ENCODE results near the gene PTPRT.

Gene PTPRT

DNA sequence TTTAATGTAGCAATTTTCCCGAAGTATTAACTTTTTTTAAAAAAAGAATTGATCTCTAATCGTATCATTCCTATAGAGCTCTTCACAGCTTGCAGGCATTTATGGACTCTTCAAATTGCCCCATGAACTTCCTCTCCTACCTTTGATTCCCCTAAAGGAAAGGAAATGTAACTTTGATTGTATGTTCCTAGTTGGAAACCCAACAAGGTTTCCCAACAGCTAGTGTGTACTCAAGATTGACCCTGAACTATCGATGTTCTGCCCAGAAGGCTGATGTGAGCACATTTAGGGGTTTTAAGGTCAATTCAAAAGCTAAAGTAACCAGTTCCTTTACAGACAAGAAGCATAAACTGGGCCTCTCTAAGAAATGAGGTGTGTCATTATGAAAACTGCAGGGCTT lies 491.7 kb downstream of the PTPRT start:
- DNase-seq: no peak

DNA sequence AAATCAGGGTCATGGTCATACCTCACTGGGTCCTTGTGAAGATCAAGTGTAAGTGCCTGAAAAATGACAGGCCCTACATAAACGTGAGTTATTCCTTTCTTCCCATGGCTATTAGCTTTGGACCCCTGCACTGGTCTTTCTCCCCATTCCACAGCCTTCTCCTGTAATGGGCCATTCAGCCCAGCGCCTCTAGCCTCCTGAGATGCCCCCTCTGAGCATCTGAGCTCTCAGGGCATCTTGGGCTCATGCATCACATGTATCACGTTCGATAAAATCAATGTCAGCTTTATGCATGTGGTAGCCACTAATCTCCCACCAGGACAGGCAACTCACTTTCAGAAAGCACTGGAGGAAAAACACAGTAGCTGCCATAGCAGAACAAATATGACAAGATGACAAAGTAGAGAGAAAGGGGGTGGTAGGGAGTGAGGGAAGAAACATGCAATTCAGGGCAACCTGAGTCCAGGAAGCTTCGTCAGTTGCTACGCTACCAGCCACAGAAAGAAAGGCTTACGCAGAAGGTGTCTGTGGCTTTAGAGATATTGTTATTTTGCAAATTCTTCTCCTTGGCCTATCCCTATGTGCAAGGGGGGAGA lies 498.8 kb downstream of the PTPRT start:
- DNase-seq: no peak

DNA sequence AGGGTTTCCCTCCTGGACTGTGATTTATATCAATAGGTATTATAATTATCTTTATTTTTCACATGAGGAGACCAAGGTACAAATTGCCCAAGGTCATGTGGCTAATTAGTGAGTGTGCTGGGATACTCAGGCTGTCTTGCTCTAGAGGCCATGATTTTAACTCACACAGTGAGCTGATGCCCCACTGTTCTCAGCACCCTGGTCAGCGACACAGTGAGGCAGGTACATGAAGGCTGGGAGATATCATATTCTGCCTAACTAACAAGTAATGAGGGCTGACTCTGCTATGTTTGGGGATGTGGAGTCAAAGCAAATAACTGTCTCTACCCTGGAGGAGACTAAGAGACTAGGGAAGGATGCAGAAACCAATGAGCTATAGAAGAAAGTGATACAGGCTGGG lies 501.1 kb downstream of the PTPRT start:
- DNase-seq: no peak

DNA sequence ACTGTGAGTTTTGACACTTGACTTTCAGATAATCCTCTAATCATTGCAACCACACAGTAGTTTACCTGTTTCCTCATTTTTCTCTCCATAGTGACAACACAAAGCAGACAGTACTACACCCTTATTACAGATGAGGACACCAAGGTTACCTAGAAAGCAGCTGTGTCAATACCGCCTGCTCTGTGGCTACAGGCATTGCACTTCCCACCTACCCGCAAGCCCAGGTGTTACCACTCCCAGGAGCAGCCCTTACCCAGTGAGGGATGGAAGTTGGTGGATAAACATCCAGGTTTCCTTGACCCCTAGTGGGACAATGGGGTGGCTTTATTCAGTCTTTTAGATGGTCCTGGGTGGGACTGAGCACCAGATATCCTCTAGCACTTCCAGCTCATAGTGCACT lies 503.6 kb downstream of the PTPRT start:
- no peak for DNase-seq

DNA sequence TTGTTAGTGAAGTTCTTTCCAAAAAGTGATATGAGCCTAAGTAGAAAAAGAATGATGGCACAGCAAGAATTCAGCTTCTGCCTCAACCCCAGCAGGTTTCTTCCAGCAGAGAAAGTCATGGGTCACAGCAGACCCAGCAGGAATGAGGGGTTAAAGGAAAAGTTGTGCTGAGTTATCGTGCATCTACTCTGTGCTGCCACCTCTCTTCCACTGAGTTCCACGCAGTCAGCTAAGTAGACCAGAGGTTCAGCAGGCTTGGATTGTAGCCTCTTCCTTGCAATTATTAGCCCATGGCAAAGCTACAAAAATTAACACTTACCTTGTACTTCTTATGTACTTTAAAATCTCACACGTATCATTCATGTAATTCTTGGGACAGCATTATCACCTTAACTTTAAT lies 510.8 kb downstream of the PTPRT start:
- DNase-seq: no peak

GRCh38 chr20:42656130-42656529 lies 533.6 kb downstream of the PTPRT start:
- DNase-seq: no peak

DNA sequence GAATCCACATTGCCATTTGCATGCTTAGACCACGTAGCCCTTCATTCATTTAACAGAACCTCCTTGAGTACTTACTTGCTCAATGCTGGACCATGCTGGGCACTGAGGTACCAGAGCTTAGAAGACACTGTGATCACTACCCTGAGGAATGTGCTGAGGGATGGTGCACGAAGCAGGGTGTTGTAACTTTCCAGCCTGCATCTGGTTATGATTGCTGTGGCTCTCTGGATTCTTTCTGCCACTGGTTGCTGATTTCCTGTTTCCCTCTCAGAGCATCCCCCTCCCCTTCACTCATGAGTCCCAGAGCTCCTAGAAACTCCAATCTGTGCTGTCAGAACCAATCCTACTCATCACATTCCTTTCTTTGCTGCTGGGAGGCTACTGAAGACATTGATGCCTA lies 537.4 kb downstream of the PTPRT start:
- DNase-seq: no peak

DNA sequence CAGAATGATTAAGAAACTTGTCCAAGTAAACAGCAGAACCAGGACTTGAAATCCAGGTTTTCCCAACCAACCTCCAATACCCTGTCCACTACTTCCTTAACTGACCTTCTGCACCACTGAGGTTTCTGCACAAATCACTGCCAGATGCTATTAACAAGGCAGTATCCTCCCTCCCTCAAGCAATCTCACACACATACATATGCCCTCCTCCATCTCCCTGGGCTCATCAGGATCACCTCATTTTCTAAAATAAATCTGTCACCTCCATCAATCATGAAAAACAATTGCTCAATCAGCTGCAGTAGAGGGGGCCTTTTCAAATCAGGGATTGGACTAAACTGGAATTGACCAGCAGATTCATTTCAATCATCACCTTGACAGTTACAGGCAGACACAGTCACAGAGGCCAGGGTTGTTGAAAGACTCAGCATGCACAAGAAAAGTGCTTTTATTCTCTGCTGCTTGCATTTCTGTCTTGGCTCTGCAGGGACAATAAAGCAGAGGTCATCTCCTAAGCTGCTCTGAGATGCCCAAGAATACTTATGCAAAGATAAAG lies 539.4 kb downstream of the PTPRT start:
- DNase-seq: no peak

DNA sequence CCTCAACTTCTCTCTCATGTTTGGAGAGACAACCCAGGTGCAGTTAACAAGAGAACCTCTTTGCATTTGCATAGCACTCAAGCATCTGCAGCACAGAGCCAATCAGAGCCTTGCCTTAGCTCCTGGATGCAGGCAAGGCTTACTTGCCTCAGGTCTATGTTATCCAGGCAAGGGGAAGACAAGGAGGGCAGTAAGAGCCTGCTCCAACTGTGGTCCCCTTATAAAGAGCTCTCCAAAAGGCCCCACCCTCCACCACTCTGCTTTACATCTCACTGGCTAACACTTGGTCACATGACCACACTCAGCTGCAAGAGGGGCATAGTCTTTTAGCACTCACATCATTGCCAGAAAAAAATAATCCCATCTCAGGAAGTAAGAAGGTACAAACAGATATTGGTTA lies 540.0 kb downstream of the PTPRT start:
- no peak for DNase-seq

- no peak for DNase-seq
These were observed 543.5 kb downstream of the PTPRT start for GRCh38 chr20:42646250-42646649.

GRCh38 chr20:42641886-42642285 lies 547.8 kb downstream of the PTPRT start:
- DNase-seq: no peak

GRCh38 chr20:42639140-42639539 lies 550.6 kb downstream of the PTPRT start:
- DNase-seq: no peak

GRCh38 chr20:42635699-42636411 lies 553.9 kb downstream of the PTPRT start:
- DNase-seq: no peak

DNA sequence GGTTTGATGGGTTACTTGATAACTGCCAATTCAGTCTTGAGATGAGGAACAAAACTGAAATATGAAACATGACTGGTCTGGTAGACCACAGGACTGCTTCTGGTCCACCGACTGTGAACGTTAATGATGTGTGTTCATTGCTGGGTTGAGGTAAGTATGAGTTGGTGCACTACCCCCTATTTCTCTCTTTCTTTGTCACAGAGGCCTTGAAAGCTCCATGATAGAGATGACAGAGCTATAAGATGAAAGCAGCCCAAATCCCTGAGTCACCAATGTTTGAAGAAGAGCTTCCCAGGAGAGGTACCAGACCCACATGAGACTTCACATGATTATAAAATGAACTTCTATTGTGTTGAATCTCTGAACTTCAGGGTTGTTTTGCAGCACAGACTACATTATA lies 555.5 kb downstream of the PTPRT start:
- DNase-seq: no peak

- no peak for DNase-seq
These were observed 561.0 kb downstream of the PTPRT start for GRCh38 chr20:42628683-42629082.

DNA sequence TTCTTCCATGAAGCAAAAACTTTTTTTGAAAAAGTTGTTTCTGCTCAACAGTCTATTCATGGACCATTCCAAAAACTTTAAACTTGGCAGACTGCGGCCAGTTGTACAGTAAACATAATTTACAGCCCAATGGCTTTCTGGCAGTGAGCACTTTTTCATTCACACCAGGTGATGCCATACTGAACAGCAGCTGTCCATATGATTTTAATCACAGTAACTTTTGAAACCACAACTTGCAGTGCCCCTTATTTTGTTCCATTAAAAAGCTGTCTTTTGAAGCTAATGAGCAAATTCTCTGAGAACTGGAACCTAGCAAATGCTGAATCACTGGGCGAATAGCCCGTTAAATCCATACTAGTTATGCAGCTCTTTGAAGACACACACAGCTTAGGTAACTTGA lies 576.6 kb downstream of the PTPRT start:
- no peak for DNase-seq

DNA sequence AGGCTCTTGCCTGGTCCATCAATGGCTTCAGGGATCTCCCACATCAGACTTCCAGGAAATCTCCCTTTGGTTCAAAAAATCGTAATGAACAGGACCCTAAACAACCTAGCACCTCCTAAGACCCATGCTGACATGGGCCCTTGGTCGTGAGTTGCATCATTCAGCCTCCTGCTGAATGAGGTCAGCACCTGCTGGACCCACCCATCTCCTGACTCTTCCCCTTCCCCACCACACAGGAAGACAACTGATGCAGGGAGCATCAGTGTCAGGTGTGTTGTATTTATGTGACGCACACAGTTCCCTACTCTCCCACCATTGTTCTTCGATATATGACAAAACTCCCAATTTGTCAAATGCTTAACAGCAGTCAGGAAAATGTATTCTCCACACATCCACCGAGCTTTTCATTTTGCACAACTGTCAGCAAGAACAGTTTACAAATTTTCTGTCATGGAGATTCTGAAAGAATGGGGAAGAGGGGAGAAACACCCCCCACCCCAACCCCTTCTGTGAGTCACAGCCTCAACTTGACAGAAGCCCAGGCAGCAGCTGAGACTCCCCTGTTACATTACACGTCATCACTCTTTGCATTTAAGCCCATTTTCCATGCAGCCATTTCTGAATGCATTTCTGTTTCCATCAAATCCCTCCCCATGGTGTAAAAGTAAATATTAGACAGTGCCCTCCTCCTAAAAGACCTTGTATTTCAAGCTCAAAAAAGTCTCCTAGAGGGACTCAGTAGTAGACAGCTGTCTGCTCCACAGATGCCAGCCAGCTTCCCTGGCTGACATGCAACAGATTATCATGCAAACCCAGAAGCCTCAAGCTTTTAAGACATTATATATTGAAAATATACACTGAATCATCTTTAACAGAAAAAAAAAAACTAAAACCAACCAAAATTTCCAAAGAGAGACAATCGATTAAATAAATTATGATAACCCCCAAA lies 577.5 kb downstream of the PTPRT start:
- no peak for DNase-seq

DNA sequence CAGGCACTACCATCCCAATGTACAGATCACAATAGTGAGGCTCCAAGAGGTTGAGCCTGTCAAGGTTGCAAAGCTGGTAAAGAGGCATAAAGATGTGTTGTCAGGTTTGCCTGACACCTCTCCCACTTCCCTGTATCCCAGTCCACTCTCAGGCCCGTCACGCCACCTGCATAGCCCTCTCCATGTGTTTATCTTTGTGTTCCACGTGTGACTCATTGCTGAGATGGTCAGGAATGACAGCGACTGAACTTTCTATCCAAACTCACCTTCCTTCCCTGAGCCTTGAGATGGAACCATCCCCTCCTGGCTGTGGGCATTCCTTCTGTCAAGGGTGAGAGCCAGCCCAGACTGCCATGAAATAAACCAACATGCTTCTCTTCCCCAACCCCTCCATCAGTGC lies 578.3 kb downstream of the PTPRT start:
- no peak for DNase-seq

DNA sequence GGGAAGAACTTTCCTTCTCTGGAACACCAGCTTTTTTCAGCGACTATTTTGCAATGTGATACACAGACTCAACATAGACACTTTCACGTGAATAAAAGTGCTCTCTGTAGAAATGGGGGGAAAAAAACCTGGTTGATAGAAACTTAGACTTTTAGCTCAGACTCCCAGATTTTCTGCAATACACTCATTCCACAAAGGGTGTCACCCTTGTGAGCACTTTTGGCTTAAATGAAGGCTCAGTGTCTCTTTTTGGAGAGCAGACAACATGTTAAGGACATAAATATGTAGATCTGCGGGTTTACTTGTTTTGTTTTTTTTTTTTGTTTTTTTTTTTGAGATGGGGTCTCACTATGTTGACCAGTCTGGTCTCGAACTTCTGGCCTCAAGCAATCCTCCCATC lies 579.6 kb downstream of the PTPRT start:
- no peak for DNase-seq

GRCh38 chr20:42609618-42610017 lies 580.1 kb downstream of the PTPRT start:
- no peak for DNase-seq

DNA sequence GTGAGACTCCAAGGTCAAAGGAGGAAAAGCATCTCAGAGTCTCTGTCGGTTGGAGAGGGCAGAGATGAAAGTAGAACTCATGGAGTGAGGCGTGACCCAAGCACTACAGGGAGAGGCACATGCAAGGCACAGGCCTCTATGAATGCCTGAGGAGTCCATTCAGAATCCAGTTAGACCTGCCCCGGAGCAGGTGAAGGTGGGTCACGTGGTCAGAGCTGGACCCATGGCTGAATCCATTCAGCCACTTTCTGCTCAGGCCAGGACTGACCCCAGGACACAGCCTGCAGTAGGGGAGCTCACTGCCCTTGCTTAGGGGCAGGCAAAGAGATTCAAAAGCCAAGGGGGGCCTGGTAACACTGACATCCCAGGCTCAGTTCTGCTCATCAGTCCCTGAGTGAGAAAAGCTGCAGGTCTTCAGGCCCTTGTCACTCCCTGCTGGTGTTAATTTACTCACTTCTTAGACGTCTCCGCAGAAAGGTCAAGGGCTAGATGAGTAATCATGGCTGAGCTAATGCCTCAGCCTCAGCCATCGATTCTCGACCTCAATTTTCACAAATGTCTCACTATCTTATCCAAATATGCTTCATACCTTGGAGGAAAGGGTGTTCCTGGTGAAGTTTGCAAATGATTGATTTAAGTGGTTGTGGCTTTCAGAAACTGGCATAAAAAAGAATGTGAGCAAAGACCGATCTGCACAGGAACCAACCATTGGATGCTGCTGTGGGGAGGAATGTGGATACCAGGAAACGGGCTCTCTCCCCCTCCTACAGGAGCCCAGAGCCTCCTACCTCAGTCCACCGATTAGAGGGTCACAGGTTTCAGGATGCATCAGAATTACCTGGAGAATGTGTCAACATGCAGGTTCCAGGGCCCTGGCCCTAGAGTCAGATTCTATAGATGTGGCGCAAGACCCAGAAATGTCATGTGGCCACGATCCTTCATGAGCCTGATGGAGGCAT lies 584.4 kb downstream of the PTPRT start:
- no peak for DNase-seq

DNA sequence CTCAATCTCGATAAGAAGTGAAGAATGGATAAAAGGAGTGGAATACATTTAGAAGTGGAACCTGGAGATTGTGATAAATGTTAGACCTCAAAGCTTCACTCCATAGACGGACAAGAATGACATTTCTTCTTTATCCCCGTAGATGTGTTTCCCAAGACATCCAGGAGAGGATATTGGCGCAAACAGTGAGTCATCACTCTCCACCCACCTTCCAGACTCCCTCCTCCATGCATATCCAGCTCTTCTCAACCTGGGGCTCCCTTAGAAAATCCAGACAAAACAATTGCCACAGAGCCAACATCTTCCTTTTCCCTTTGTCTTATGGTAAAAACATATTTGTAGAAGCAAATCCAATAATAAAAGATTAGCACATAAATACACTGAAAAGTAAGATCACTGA lies 586.1 kb downstream of the PTPRT start:
- DNase-seq: no peak

Measured in activated CD4-positive, alpha-beta T cell treated with anti-CD3 and anti-CD28 coated beads for 48 hours (primary cell).